Left forelimb (tissue), 1 donor: ENCODE data around the gene EFTUD2.
"Not testable (repeated sequence)": the region's sequence is repeated elsewhere in the genome, so short reads cannot be mapped to it uniquely, and the experiment has no call there.

Experiments used
- DNase-seq: peaks from one replicate; pipeline ENCODE4 v3.0.0-alpha.2; 2018; ENCODE audit warnings: low spot score

Gene EFTUD2

GRCh38 chr17:44808656-44809388 is 90.4 kb downstream of the EFTUD2 start:
- not testable (repeated sequence) for DNase-seq

- DNase-seq: no peak
Measured at GRCh38 chr17:44808156-44808555, 91.1 kb downstream of the EFTUD2 start.

- DNase-seq: no peak
Measured at GRCh38 chr17:44807817-44808155, 91.5 kb downstream of the EFTUD2 start.

- DNase-seq: no peak
Measured at GRCh38 chr17:44807093-44807816, 92.0 kb downstream of the EFTUD2 start.

- DNase-seq: no peak
Measured at GRCh38 chr17:44804302-44805089, 94.7 kb downstream of the EFTUD2 start.

GRCh38 chr17:44801880-44802279 is 97.4 kb downstream of the EFTUD2 start:
- DNase-seq: no peak
